HG03095 (cell line): Measurements from ENCODE around the gene ZBTB17.
"Not testable (repeated sequence)": the region's sequence is repeated elsewhere in the genome, so short reads cannot be mapped to it uniquely, and the experiment has no call there.

Experiments
- ATAC-seq: cut with Tn5 transposase; IDR thresholded peaks from one replicate; pipeline ENCODE4 v1.9.1; 2021; ENCODE audit warnings: moderate library complexity; ENCODE audit not compliant: unreplicated experiment

ZBTB17 gene

GRCh38 chr1:15902882-15903281 lies 73.0 kb downstream of the ZBTB17 start:
- ATAC-seq = no peak

- no peak for ATAC-seq
These were observed 75.1 kb downstream of the ZBTB17 start for GRCh38 chr1:15900662-15901279.

- no peak for ATAC-seq
These were observed 76.6 kb downstream of the ZBTB17 start for GRCh38 chr1:15899266-15899665.

GRCh38 chr1:15896841-15897610 lies 78.9 kb downstream of the ZBTB17 start:
- not testable (repeated sequence) for ATAC-seq

- ATAC-seq = no peak
These were observed 80.7 kb downstream of the ZBTB17 start for GRCh38 chr1:15895233-15895632.

- not testable (repeated sequence) for ATAC-seq
These were observed 82.9 kb downstream of the ZBTB17 start for GRCh38 chr1:15892857-15893599.
